ENCODE data around the gene AFAP1L2.

The AFAP1L2 gene

DNA sequence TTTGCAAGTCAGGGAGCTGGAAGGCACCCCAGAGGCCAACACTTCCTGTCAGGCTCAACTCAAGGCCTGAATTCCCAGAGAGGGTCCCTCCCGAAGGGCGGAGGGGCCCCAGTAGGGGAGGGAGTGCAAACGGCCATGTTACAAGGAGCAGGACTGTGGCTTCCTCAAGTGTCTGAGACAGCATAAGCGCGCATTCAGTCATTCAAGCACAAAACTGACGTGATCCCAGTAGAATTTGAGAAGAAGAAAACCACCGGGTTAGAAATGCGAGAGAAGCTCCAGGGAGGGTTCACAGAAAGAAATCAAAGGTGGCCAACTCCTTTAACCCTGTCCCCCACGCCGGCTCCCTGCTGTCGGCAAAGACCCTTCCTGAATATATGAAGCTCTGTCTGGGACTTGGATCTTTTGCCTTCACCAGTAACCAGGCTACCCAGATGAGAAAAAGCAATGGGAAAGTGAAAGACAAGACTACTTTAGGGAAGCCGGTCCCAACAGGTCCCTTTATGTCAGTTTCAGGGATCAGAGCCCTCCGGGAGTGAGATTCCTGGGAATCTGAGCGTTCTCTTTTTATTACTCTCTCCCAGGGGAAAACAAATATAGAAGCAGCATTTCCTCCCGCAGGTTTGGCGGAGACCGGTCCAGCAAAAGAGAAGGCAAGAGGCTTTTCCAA is 1.3 kb downstream of the AFAP1L2 start:
- DNase-seq (ENCODE audit: insufficient read length, low spot score) (no peak), FAIRE-seq (no peak)
- no peak for TF ChIP-seq POLR2A (IDR thresholded peaks at IDR 0.05; ENCODE audit: low read depth, low read length)

DNA sequence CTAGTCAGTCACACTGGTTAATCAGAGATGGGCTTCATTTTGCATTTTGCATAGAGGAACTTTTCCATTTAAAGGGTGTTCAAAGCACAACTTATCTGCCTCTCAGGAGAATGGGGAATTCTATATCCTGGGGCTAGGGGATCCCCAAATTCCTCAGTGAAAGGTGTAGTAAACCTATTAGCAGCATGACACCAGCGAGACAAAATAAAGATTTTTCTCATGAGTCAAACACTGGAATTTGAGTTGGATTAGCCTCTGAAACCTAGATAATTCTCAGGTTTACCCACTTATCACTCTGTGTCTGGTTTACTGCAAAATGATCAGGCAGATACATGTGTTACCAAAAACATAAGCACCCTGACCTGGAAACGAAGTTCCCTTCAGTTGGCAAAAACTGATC is 2.1 kb downstream of the AFAP1L2 start:
- no peak for FAIRE-seq

DNA sequence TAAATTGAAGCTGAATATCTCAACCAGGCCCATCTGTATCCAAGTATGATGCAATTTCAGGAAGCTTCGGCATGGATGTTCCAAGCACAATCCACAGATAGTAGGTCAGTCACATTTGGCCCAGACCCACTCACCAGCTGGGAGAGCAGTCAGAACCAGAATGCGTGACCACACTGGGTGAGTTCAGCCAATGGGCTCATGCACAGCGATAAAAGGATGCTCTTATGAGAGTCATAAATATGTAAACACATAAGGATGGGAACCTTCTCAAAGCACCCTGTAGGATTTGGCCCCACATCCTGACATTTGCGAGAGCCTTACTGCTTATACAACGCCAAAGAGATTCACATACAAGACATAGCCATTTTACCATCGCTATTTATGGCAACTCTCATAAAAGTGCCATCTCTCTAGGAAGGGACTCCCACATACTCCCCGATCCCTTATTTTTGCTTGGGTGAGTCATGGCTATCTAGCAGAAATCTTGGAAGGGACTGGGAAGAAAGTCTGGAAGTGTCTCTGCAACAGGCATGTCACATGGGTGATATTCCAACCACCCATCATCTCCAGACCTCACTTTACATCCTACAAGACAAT is 3.0 kb downstream of the AFAP1L2 start:
- TF ChIP-seq POLR2A (IDR thresholded peaks at IDR 0.05; ENCODE audit: low read depth, low read length) = no peak
- DNase-seq (ENCODE audit: insufficient read length, low spot score) = no peak
- FAIRE-seq = no peak

More for the DNA sequence above, 2.1 kb downstream of the AFAP1L2 start:
- no peak for DNase-seq (ENCODE audit: insufficient read length, low spot score)
- TF ChIP-seq POLR2A (IDR thresholded peaks at IDR 0.05; ENCODE audit: low read depth, low read length) = no peak

DNA sequence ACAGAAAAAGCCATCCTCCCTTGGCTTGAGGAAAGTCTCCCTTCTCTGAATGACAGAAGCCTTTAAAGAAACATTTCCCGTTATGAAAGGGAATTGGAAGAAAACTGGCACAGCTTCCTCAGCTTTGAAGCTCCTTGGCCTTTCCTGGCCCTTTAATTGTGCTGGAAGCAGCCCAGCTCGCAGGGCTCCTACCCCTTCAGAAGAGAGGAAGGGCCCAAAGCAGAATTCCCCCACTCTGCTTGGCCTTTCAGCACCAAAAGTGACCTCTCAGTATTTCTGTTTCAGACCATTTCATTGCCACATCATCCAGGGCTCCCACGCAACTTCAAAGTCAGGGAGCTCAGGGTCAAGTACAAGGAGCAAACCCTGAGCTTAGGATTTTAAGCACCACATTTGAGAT is 4.2 kb downstream of the AFAP1L2 start:
- FAIRE-seq (no peak), DNase-seq (ENCODE audit: insufficient read length, low spot score) (no peak)
- no peak for TF ChIP-seq POLR2A (IDR thresholded peaks at IDR 0.05; ENCODE audit: low read depth, low read length)

DNA sequence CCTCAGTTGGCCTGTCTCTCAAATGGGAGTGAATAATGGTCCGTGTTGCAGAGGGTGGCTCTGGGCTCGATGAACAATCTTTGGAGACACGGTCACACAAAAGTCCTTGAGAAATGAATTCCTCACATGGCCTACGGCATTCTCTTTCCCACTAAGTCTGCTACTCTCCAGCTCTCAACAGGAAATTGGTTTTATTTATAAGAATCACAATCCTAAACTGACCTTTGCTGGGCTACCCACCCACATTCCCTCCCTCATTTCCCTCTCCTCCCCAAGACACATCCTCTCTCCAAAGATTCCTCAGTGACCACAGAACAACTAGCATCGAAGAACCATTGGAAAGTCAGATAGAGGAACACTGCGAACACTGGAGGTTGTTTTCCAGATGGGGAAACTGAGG is 4.7 kb downstream of the AFAP1L2 start:
- DNase-seq (ENCODE audit: insufficient read length, low spot score) (no peak), FAIRE-seq (no peak)
- no peak for TF ChIP-seq POLR2A (IDR thresholded peaks at IDR 0.05; ENCODE audit: low read depth, low read length)

DNA sequence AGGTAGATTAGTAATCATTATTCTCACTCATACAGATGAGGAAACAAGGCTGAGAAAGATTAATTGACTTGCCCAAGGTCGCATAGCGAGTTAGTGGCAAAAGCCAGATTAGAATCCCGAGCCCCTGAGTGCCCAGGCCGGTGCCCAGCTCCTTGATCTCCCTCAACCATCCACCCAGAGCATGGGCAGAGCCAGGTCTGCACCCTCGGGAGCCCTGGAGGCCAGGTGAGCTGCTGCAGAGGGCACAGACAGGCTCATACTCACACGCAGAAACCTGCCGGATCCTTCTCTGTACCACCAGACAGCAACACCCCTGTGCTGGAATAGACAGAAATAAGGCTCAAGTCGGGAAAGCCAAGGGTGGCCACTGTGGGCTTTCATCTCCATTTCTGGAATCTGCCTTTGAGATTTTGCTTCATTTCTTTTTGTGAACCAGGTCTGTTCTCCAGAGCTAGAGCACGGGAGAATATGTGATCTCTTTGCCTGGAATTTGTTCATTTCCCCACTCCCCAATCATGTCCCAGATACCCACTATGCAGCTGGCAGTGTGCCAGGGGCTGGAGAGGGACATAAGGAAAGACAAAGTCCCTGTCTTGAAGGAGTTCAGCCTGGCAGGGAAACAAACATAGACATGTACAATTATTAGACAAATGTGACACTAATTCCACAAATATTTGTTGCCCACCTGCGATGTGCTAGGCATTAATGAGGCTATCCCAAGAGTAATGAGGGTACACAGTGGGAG is 5.5 kb downstream of the AFAP1L2 start:
- no peak for DNase-seq (ENCODE audit: insufficient read length, low spot score)
- FAIRE-seq = no peak
- TF ChIP-seq POLR2A (IDR thresholded peaks at IDR 0.05; ENCODE audit: low read depth, low read length) = no peak

DNA sequence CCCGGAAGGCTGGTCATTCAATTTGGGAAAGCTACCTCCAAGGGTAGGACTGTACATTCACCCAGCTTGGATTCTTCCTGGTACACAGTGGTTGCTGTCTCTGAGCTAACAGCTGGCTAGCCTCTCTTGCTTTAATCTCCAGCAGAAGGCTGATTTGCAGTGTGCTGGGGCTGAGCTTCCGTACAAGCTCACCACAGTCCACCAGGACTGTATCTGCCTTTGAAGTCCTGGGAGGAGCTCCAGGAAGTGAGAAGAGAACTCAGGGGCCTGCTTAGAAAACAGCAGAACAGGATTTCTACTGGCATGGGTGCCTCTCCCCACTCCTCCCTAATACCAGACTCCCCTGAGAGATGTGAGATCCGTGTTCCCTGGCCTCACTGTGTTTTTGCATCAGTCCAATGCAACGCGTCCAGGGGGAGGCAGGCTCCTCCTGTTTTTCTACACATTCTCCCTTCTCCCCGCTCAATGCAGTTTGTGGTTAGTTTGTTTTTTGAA is 6.6 kb downstream of the AFAP1L2 start:
- TF ChIP-seq POLR2A (IDR thresholded peaks at IDR 0.05; ENCODE audit: low read depth, low read length) = no peak
- DNase-seq (ENCODE audit: insufficient read length, low spot score) = no peak
- FAIRE-seq = no peak

DNA sequence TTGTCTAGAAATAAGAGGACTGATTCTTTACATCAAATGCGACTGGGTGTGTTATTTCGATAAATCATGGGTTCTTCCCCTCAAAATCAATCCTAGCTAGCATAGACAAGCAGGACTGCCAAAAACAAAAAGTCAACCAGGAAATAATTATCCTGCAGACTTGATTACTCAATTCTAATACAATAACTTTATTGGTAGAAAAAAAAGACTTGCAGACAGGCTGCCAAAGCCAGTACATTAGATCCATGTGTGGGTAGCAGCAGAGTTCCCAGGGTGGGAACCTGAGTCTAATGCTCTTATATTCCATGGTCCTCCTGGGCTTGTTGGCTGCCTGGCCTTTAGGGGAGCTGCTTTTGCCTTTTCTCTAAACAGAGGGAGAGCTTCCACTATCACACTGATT is 7.8 kb downstream of the AFAP1L2 start:
- no peak for TF ChIP-seq POLR2A (IDR thresholded peaks at IDR 0.05; ENCODE audit: low read depth, low read length)
- DNase-seq (ENCODE audit: insufficient read length, low spot score) (no peak), FAIRE-seq (no peak)

DNA sequence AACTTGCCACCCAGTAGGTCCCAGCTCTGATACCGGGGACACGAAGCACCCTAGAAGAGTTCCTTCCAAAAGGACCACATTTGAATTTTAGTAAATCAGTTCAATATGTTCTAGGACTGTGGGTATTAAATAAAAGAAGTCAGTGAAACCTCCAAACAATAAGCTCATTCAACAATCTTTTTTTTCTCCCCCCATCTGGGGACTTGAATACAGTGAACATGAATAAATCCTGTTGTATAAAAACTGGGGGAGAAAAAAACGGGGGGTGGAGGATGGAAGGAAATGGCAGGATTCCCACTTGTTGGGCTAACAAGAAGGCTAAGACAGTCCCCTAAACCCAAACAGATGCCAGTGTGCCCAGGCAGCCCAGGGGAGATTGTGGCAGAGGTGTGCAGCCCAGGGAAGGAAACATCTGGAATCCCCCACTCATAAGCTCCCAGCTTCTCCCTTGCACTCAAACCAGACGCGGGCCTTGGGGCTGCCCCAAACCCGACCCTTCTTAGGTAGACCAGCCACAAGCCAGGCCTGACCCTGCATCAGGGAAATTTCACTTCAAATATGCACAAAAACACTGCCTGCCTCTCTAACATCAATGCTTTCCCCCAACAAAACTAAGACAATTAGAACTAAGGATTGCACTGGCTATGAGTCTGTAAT is 8.8 kb downstream of the AFAP1L2 start:
- DNase-seq (ENCODE audit: insufficient read length, low spot score) (no peak), FAIRE-seq (no peak)
- no peak for TF ChIP-seq POLR2A (IDR thresholded peaks at IDR 0.05; ENCODE audit: low read depth, low read length)

DNA sequence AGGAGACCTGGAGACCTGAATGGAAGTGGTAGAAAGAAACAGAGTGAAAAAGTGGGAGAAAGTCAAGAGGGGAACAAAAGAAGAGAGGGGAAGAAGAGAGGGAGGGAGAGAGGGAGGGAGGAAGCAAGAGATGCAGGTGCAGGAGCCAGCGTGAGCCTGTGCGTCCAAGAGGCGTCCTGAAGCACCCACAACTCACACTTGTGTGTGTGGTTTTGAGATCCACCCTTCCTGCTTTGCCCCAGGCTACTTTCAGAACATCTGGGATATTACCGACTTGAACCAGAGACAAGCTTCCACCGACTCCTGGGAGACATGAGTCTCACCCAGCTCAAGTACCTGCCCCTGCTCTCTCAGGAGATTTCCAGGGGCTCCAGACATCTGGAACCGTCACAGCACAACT is 9.8 kb downstream of the AFAP1L2 start:
- no peak for TF ChIP-seq POLR2A (IDR thresholded peaks at IDR 0.05; ENCODE audit: low read depth, low read length)
- no peak for DNase-seq (ENCODE audit: insufficient read length, low spot score)
- FAIRE-seq = no peak

DNA sequence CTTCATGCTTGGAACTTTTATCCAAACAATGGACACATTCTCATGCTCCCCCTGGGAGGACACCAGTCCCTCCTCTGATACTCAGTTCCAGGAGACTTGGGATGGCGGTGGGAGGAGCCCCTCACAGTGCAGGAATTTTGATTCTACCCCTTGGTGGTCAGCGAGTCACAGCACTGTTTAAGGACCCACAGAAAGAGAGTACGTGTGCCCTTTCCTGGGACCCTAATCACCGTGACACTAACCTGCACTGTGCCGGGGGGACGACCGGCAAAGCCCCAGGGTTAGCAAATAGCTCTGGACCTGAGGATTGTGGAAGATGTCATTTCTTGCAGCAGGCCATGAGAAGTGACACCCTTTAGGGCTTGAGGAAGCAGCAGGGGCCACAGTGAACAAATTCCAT is 10.4 kb downstream of the AFAP1L2 start:
- no peak for TF ChIP-seq POLR2A (IDR thresholded peaks at IDR 0.05; ENCODE audit: low read depth, low read length)
- FAIRE-seq (no peak), DNase-seq (ENCODE audit: insufficient read length, low spot score) (no peak)

DNA sequence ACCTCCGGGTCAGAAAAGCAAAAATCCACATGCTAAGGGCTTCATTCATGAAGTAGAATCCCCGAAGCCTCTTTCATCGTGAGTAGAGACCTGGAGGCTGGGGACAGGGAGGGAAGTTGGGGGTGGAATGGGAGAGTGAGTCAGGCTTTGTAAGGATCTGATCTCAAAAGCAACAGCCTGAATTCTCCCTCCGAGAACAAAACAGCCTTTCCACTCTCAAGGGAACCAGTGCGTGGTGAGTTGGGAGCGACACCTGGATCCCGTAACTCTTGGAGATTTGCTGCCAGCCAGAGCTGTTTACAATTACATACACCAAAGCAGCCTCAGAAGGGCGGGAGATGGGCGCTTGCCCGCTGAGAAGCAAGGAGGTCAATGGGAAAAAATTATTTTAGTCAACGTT is 10.8 kb downstream of the AFAP1L2 start:
- TF ChIP-seq POLR2A (IDR thresholded peaks at IDR 0.05; ENCODE audit: low read depth, low read length) = no peak

DNA sequence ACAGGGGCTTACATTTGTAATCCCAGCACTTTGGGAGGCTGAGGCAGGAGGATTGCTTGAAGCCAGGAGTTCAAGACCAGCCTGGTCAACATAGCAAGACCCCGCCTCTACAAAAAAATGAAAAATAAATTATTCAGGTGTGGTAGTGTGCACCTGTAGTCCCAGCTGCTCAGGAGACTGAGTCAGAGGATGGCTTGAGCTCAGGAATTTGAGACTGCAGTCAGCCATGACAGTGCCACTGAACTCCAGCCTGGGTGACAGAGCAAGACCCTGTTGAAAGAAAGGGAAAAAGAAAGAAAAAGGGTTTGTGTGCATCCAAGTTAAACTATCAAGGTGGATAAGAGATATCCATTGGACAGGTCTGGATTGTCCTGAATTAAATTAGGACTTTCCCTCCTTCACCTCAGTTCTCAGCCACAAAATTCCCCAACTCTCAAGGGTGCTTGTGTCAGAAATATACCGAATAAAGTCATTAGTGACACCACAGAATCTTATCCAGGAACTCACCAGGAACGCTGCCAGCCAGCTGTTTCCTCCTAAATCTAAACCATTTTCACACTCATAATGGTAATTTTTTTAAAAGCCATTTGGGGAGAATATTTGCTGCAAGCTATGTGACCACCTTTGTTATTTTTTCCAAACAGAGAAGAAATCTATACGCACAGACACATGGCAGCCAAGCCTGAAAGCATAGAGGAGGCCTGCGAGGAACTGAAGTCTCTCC is 12.0 kb downstream of the AFAP1L2 start:
- DNase-seq (ENCODE audit: insufficient read length, low spot score) (no peak), FAIRE-seq (no peak)
- TF ChIP-seq POLR2A (IDR thresholded peaks at IDR 0.05; ENCODE audit: low read depth, low read length) = no peak

More for the DNA sequence above, 10.8 kb downstream of the AFAP1L2 start:
- no peak for FAIRE-seq
- no peak for DNase-seq (ENCODE audit: insufficient read length, low spot score)

DNA sequence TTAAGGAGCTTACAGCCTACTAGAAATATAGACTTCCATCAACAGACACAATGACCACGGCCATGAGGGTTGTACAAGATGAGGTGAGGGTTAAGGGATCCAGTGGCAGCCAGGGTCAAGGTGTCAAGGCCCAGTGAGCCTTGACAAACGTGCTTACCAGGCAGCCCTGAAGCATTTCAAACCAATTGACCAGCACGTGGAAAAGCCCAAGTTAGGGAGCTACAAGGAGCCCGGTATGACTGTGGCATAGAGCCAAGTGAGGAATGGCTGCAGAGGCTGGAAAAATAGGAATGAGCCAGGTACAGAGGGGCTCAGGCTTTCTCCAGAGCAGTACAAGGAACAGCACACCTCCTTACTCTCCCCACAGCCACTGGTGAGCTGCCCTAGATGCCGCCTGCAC is 12.7 kb downstream of the AFAP1L2 start:
- no peak for FAIRE-seq
- no peak for TF ChIP-seq POLR2A (IDR thresholded peaks at IDR 0.05; ENCODE audit: low read depth, low read length)
- DNase-seq (ENCODE audit: insufficient read length, low spot score) = no peak
